Measurements from ENCODE around the gene DYNLL1.

DNA sequence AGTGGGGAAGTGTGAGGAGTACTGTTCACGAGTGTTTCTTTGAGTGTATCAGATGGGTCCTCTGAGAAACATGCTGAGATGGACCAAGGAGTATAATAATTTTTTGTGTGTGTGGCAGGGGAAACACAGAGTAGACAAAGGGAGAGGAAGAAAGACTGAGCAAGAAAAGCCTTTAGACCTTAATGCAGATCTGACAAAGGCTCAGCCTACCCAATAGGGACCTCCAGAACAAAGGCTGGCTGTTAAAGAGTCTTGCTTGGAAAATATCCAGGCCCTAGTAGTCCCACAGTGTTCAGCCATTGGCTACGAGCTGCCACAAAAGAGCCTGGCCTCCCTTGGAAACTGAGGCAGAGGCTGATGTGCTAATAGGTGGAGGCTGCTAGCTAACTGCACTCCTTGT lies 19.6 kb downstream of the DYNLL1 start:
- TF ChIP-seq, protein P1, sequence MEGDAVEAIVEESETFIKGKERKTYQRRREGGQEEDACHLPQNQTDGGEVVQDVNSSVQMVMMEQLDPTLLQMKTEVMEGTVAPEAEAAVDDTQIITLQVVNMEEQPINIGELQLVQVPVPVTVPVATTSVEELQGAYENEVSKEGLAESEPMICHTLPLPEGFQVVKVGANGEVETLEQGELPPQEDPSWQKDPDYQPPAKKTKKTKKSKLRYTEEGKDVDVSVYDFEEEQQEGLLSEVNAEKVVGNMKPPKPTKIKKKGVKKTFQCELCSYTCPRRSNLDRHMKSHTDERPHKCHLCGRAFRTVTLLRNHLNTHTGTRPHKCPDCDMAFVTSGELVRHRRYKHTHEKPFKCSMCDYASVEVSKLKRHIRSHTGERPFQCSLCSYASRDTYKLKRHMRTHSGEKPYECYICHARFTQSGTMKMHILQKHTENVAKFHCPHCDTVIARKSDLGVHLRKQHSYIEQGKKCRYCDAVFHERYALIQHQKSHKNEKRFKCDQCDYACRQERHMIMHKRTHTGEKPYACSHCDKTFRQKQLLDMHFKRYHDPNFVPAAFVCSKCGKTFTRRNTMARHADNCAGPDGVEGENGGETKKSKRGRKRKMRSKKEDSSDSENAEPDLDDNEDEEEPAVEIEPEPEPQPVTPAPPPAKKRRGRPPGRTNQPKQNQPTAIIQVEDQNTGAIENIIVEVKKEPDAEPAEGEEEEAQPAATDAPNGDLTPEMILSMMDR (IDR thresholded peaks at IDR 0.05), result no peak
- TF ChIP-seq POLR2AphosphoS5 (IDR thresholded peaks at IDR 0.05; ENCODE audit: insufficient read depth in 1 of 2, low read depth in 1 of 2), result no peak

Measured in vagina (tissue), 2 donors.